ENCODE measurements around the gene GPX2.

Gene GPX2

DNA sequence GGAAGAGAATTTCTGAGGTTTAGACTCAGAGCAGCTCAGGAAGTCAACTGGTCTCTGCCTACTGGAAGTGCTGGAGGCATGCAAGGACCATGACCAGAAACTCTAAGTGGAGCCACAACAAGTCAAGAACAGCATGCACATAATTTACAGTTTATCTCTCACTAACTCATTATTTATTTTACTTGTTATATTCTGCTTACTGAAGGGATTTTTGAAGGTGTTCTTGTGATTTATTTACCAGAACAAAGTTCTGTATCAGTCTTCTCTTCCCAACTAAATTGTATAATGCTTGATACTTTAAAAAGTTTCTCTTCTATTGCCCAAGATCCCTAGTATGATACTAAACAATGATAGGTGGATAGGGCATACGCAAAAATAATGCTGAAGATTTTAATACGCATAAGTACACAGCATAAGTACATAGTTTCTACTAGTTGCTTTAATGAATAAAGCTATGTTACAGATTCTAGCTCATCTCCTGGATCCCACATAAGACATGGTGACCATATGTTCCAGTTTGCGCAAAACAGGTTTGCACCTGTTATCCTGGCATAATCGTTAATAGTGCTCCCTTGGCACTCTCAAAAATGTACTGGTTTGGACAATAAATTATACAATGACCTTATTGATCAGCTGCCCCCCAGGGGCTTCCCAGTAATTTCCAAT is 51.2 kb downstream of the GPX2 start:
- no peaks in the 10 kb centered on the region for H3K36me3 ChIP-seq (ENCODE audit: control insufficient read depth, insufficient read depth, low read length)

GRCh38 chr14:64889352-64889751 is 53.2 kb downstream of the GPX2 start:
- Histone ChIP-seq H3K4me3 (ENCODE audit: insufficient read depth, low read depth, low read length, poor library complexity, severe bottlenecking) (no peak overlapping the region), H3K36me3 (ENCODE audit: control insufficient read depth, insufficient read depth, low read length) (no peaks in the 10 kb centered on the region), H3K27ac (ENCODE audit: insufficient read depth, low read length, poor library complexity, severe bottlenecking) (no peak overlapping the region), H3K9me3 (ENCODE audit: control insufficient read depth, low read length) (no peaks in the 10 kb centered on the region), H3K4me1 (ENCODE audit: control insufficient read depth, insufficient read depth, low read length, poor library complexity, severe bottlenecking) (no peaks in the 10 kb centered on the region), H3K27me3 (replicated peaks; ENCODE audit: control insufficient read depth, insufficient read depth, low read length, poor library complexity, severe bottlenecking) (no peaks in the 10 kb centered on the region)
- DNase-seq: no peak

More for the DNA sequence above, 51.2 kb downstream of the GPX2 start:
- Histone ChIP-seq H3K4me3 (ENCODE audit: insufficient read depth, low read depth, low read length, poor library complexity, severe bottlenecking) (no peak overlapping the region), H3K9me3 (ENCODE audit: control insufficient read depth, low read length) (no peaks in the 10 kb centered on the region), H3K27ac (ENCODE audit: insufficient read depth, low read length, poor library complexity, severe bottlenecking) (no peak overlapping the region), H3K27me3 (replicated peaks; ENCODE audit: control insufficient read depth, insufficient read depth, low read length, poor library complexity, severe bottlenecking) (no peaks in the 10 kb centered on the region), H3K4me1 (ENCODE audit: control insufficient read depth, insufficient read depth, low read length, poor library complexity, severe bottlenecking) (no peaks in the 10 kb centered on the region)
- DNase-seq: no peak

Measured in effector memory CD4-positive, alpha-beta T cell (primary cell).